Gastrocnemius medialis (tissue), 4 donors: ENCODE results near the gene TNS4. TPM values are rescaled to one million over a fixed set of nuclear protein-coding genes. Genes with fewer than 3 reads are reported as not detected.

ENCODE experiments used
- ATAC-seq, 2 donors: fragments of 150-250 bp; one replicate each; pipeline ENCODE4 v1.9.1; 2016
- DNase-seq, 2 donors: peaks; one replicate each; pipeline ENCODE4 v3.0.0-alpha.2; 2019
- H3K27ac ChIP-seq, 4 donors: fragments of 200-600 bp; sonication (generic); 1 replicate in 1 of 4; 2 replicates in 3 of 4; pipeline ENCODE4 v1.5.1; 2016 to 2018; ENCODE audit warnings: mild to moderate bottlenecking in 2 of 4, moderate library complexity in 1 of 4
- H3K27me3 ChIP-seq, 3 donors: fragments of 200-600 bp; sonication (generic) in 2 of 3; 1 replicate in 1 of 3; 2 replicates in 2 of 3; pipeline versions ENCODE4 v1.5.1 to v1.6.0; 2016 to 2019; ENCODE audit warnings: mild to moderate bottlenecking in 1 of 3, moderate library complexity in 1 of 3
- H3K36me3 ChIP-seq, 2 donors: fragments of 200-600 bp; sonication (generic) in 1 of 2; one replicate each; pipeline ENCODE4 v1.5.1; 2017 to 2018
- H3K4me1 ChIP-seq, 2 donors: fragments of 200-600 bp; sonication (generic) in 1 of 2; one replicate each; pipeline ENCODE4 v1.5.1; 2016 to 2017; ENCODE audit warnings: mild to moderate bottlenecking in 2 of 2
- H3K4me3 ChIP-seq, 4 donors: fragments of 200-600 bp; sonication (generic) in 3 of 4; 1 replicate in 1 of 4; 2 replicates in 3 of 4; pipeline ENCODE4 v1.5.1; 2016 to 2019; ENCODE audit warnings: mild to moderate bottlenecking in 2 of 4
- H3K9me3 ChIP-seq, 3 donors: fragments of 200-600 bp; sonication (generic) in 2 of 3; 1 replicate in 1 of 3; 2 replicates in 2 of 3; pipeline ENCODE4 v1.5.1; 2016 to 2019
- CTCF ChIP-seq, 5 experiments: fragments of 450-650 bp in 3 of 5; fragments of 200-600 bp in 2 of 5; sonication (generic) in 2 of 5; IDR thresholded peaks in 4 of 5; conservative IDR thresholded peaks in 1 of 5; 1 replicate in 4 of 5; 2 replicates in 1 of 5; pipeline ENCODE4 v1.5.1; 2016 to 2019; ENCODE audit warnings: antibody characterized with exemption in 5 of 5, mild to moderate bottlenecking in 3 of 5, moderate library complexity in 3 of 5
- POLR2A ChIP-seq, 2 donors: fragments of 450-650 bp; IDR thresholded peaks; one replicate each; pipeline ENCODE4 v1.6.1; 2017; ENCODE audit warnings: antibody characterized with exemption in 2 of 2, mild to moderate bottlenecking in 2 of 2, moderate library complexity in 2 of 2
- in situ Hi-C, 4 donors: fragments of 200-750 bp; cut with MboI; loops; one replicate each; pipeline versions ENCODE4 v1.15.0 to v1.8.0; 2017; ENCODE audit warnings: low sequenced_read_pairs in 4 of 4
- intact Hi-C: fragments of 100-400 bp; cut with DNase I; formaldehyde crosslinking; loops from one replicate; pipeline ENCODE4 v1.15.1; 2023; ENCODE audit warnings: low total_unique reads
- total RNA-seq, 4 donors: library from RNA; depleted of rRNA; stranded (reverse); fragments of >200 nt; gene quantifications; one replicate each; pipeline versions ENCODE4 v1.1.0 to v1.2.3, GENCODE V29; 2016

Gene TNS4
- total RNA-seq, 4 donors from 2014 or later, result 0.18 TPM; not detected in 3

GRCh38 chr17:40496170-40496569 is 5.3 kb downstream of the TNS4 start:
- in situ Hi-C loops (no loop called here), intact Hi-C loops (loop anchor here (5.0 kb wide), 1 partner anchor 36 kb away; no protein-coding TSS in a partner anchor)
- no peaks in the 10 kb centered on the region for H3K27me3 ChIP-seq
- no peak for DNase-seq
- no peak for ATAC-seq
- no peak overlapping the region for H3K4me3 ChIP-seq
- no peaks in the 10 kb centered on the region for H3K9me3 ChIP-seq
- TF ChIP-seq CTCF (IDR thresholded peaks at IDR 0.05 in 4 of 5, conservative IDR thresholded peaks at IDR 0.05 in 1 of 5), result no peak
- peaks cover 16 to 18% of the 10 kb centered on the region in 2 donors for H3K4me1 ChIP-seq
- no peak overlapping the region for H3K27ac ChIP-seq
- no peaks in the 10 kb centered on the region for H3K36me3 ChIP-seq

GRCh38 chr17:40495140-40495539 is 6.3 kb downstream of the TNS4 start:
- in situ Hi-C loops (no loop called here), intact Hi-C loops (loop anchor here (5.0 kb wide), 1 partner anchor 37 kb away; no protein-coding TSS in a partner anchor)

GRCh38 chr17:40493697-40494096 is 7.7 kb downstream of the TNS4 start:
- no peaks in the 10 kb centered on the region for H3K27me3 ChIP-seq
- DNase-seq, result no peak
- no peaks in the 10 kb centered on the region for H3K36me3 ChIP-seq
- H3K4me1 ChIP-seq, result peaks cover 0 to 5% of the 10 kb centered on the region in 2 donors
- ATAC-seq, result no peak
- intact Hi-C loops (no loop called here), in situ Hi-C loops (no loop called here)
- no peak overlapping the region for H3K4me3 ChIP-seq
- no peak overlapping the region for H3K27ac ChIP-seq
- no peaks in the 10 kb centered on the region for H3K9me3 ChIP-seq
- TF ChIP-seq POLR2A (IDR thresholded peaks at IDR 0.05) (no peak), CTCF (IDR thresholded peaks at IDR 0.05 in 4 of 5, conservative IDR thresholded peaks at IDR 0.05 in 1 of 5) (no peak)

More at GRCh38 chr17:40495140-40495539, 6.3 kb downstream of the TNS4 start:
- H3K36me3 ChIP-seq, result no peaks in the 10 kb centered on the region
- H3K9me3 ChIP-seq, result no peaks in the 10 kb centered on the region
- H3K4me3 ChIP-seq, result no peak overlapping the region
- DNase-seq (no peak), ATAC-seq (no peak)
- TF ChIP-seq POLR2A (IDR thresholded peaks at IDR 0.05) (no peak), CTCF (IDR thresholded peaks at IDR 0.05 in 4 of 5, conservative IDR thresholded peaks at IDR 0.05 in 1 of 5) (no peak)
- no peak overlapping the region for H3K27ac ChIP-seq
- no peaks in the 10 kb centered on the region for H3K27me3 ChIP-seq
- H3K4me1 ChIP-seq, result peaks cover 11 to 16% of the 10 kb centered on the region in 2 donors

GRCh38 chr17:40491486-40491885 is 9.9 kb downstream of the TNS4 start:
- Histone ChIP-seq H3K4me1 (peaks cover 5 to 8% of the 10 kb centered on the region in 2 donors), H3K27me3 (no peaks in the 10 kb centered on the region), H3K4me3 (no peak overlapping the region), H3K27ac (no peak overlapping the region), H3K9me3 (no peaks in the 10 kb centered on the region), H3K36me3 (no peaks in the 10 kb centered on the region)
- intact Hi-C loops, result no loop called here
- DNase-seq (no peak), ATAC-seq (no peak)
- in situ Hi-C loops, result no loop called here
- TF ChIP-seq POLR2A (IDR thresholded peaks at IDR 0.05), result no peak
- no peak for TF ChIP-seq CTCF (IDR thresholded peaks at IDR 0.05 in 4 of 5, conservative IDR thresholded peaks at IDR 0.05 in 1 of 5)

GRCh38 chr17:40490982-40491381 is 10.4 kb downstream of the TNS4 start:
- in situ Hi-C loops, result no loop called here
- Histone ChIP-seq H3K4me1 (peaks cover 5 to 8% of the 10 kb centered on the region in 2 donors), H3K9me3 (no peaks in the 10 kb centered on the region), H3K4me3 (no peak overlapping the region), H3K36me3 (no peaks in the 10 kb centered on the region), H3K27ac (no peak overlapping the region), H3K27me3 (no peaks in the 10 kb centered on the region)
- TF ChIP-seq POLR2A (IDR thresholded peaks at IDR 0.05) (no peak), CTCF (IDR thresholded peaks at IDR 0.05 in 4 of 5, conservative IDR thresholded peaks at IDR 0.05 in 1 of 5) (no peak)
- intact Hi-C loops, result no loop called here
- no peak for DNase-seq
- ATAC-seq, result no peak
